ENCODE measurements around the gene KIF13A. TPM values are rescaled to one million over a fixed set of nuclear protein-coding genes. Genes with fewer than 3 reads are reported as not detected.

The KIF13A gene
- total and polyA plus RNA-seq, 3 donors from 2014 or later, result 20.8 to 28.7 (median 27.7) TPM

DNA sequence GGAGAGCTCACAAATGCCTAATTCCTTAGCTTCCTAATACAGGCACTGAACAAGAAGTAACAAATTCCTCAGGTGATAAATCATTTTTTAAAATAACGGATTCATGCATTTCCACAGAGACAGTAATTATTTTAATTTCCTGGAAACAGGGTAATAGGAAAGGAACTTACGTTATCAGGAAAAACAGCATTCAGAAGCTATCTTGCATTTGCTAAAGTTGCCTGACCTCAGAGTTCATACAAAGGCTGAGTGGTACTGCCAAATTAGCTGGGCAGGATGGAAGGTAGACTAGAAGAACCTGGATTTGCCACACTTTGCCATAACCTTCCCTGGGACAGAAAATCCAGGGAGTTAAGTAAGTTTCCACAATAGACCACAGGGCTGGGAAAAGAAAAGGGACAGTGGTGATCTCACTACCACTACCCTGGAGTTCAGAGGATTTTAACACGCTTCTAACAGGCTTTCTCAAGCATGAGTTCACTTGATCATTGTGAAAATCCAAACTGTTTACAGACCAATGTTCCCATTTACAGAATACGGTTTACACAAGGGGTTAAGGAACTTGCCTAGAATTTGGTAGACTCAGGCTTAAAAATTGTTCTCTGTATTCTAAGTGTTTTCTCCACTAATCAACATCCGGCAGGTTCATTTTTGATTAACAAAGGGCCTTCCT, 57.0 kb downstream of the KIF13A start:
- Histone ChIP-seq H3K4me1 (peaks cover 27% of the 10 kb centered on the region), H3K36me3 (ENCODE audit: low read depth, missing control alignments) (no peaks in the 10 kb centered on the region), H3K9me3 (no peaks in the 10 kb centered on the region), H3K27ac (no peak overlapping the region), H3K4me3 (no peak overlapping the region), H3K27me3 (no peaks in the 10 kb centered on the region)
- intact Hi-C loops (cut with DNase I; ENCODE audit: low total_unique reads), result no loop called here
- 71 to 74% methylated on average over 5 of the region's 5 CpGs for WGBS, 2 donors
- DNase-seq, result no peak
- TF ChIP-seq POLR2A (IDR thresholded peaks at IDR 0.05), result no peak
- TF ChIP-seq, protein P1, sequence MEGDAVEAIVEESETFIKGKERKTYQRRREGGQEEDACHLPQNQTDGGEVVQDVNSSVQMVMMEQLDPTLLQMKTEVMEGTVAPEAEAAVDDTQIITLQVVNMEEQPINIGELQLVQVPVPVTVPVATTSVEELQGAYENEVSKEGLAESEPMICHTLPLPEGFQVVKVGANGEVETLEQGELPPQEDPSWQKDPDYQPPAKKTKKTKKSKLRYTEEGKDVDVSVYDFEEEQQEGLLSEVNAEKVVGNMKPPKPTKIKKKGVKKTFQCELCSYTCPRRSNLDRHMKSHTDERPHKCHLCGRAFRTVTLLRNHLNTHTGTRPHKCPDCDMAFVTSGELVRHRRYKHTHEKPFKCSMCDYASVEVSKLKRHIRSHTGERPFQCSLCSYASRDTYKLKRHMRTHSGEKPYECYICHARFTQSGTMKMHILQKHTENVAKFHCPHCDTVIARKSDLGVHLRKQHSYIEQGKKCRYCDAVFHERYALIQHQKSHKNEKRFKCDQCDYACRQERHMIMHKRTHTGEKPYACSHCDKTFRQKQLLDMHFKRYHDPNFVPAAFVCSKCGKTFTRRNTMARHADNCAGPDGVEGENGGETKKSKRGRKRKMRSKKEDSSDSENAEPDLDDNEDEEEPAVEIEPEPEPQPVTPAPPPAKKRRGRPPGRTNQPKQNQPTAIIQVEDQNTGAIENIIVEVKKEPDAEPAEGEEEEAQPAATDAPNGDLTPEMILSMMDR (IDR thresholded peaks at IDR 0.05), result no peak

DNA sequence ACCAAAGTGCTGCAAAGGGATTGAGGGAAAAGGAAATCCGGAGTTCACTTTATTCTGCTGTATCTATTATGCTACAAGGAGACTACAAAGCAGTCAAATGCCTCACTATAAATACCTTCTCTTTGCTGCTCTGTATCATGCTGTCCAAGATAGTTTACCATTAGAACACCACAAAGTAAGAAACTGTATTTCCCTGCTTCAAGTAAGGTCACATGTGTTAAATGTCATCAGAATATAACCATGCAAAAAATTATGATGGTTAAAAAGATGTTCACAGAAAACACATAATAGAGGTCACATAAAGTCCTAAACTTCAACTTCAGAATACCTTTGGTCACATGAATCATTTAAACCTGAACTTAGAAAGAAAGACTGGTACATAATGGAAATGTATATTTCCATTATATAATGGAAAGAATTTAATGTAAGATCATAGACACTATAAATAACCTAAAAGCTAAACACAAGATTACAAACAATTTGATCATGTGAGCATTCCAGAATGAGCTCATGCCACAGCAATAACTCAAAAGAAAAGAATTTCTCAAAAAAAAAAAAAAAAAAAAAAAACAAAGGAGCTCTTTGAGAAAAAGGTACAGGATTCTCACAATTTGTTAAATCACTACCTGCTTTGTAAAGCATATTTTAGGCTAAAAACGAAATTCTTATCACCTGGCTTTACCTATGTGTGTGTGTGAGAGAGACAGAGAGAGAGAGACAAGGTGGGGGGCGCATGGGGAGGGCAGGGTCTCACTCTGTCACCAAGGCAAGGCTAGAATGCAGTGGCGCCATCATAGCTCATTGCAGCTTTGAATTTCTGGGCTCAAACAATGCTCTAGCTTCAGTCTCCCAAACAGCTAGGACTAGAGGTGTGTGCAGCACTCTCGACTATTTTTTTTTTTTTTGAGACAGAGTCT, 58.7 kb downstream of the KIF13A start:
- Histone ChIP-seq H3K9me3 (no peaks in the 10 kb centered on the region), H3K27me3 (no peaks in the 10 kb centered on the region), H3K36me3 (ENCODE audit: low read depth, missing control alignments) (no peaks in the 10 kb centered on the region), H3K4me1 (peaks cover 21% of the 10 kb centered on the region), H3K4me3 (no peak overlapping the region), H3K27ac (no peak overlapping the region)
- DNase-seq, result no peak
- TF ChIP-seq, protein P1 (IDR thresholded peaks at IDR 0.05), result no peak
- TF ChIP-seq POLR2A (IDR thresholded peaks at IDR 0.05), result no peak
- intact Hi-C loops (cut with DNase I; ENCODE audit: low total_unique reads), result no loop called here
- 86 to 88% methylated on average over 5 of the region's 5 CpGs for WGBS, 2 donors

DNA sequence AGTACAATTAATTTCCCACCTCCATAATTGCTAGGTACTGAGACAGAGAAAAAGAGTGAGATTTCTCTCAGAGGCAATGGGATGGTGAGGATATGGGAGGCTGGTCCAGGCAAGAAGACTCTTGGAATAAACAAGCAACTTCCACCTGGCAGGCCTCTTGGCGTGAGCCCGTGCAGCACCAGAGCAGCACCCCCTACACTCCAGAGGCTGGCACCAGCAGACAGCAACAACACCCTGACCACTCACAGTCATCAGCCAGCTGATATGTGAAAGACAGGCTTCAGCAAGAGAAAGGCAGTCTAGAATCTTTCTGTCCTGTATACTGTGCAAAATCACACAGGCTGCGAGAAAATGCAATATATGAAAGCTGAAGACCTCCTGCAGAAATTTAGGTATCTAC, 59.7 kb downstream of the KIF13A start:
- DNase-seq, result no peak
- peaks cover 17% of the 10 kb centered on the region for H3K4me1 ChIP-seq
- TF ChIP-seq, protein P1 (IDR thresholded peaks at IDR 0.05), result no peak
- no peak for TF ChIP-seq POLR2A (IDR thresholded peaks at IDR 0.05)

DNA sequence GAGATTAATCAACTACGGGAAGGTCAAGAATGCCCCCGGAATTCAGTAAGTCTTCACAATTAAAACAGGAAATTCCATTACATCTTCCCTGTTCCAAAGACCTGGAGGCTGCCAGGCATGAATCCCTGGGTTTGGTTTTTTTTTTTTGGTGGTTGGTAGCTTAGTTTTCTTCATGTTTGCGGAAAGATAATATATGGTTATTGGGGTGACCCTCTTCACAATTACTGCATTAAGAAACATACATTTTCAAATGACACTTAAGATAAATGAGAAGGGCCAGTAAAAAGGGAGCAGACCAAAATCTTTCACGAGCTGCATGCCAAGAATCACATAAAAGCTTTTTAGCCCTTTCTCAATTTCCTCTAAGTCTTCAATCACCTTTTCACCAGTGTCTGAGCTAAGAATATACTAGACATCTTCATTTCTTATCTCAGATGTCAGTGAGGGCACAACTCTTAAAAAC, 64.0 kb downstream of the KIF13A start:
- H3K9me3 ChIP-seq, result no peaks in the 10 kb centered on the region
- no peaks in the 10 kb centered on the region for H3K36me3 ChIP-seq (ENCODE audit: low read depth, missing control alignments)
- no peak for DNase-seq
- intact Hi-C loops (cut with DNase I; ENCODE audit: low total_unique reads), result no loop called here
- H3K4me1 ChIP-seq, result no peaks in the 10 kb centered on the region
- H3K27ac ChIP-seq, result no peak overlapping the region
- H3K27me3 ChIP-seq, result no peaks in the 10 kb centered on the region
- WGBS, 2 donors, result 50 to 67% methylated on average over 4 of the region's 4 CpGs
- no peak overlapping the region for H3K4me3 ChIP-seq
- TF ChIP-seq, protein P1 (IDR thresholded peaks at IDR 0.05), result no peak
- no peak for TF ChIP-seq POLR2A (IDR thresholded peaks at IDR 0.05)

More for the DNA sequence above, 59.7 kb downstream of the KIF13A start:
- H3K9me3 ChIP-seq, result no peaks in the 10 kb centered on the region
- no peaks in the 10 kb centered on the region for H3K27me3 ChIP-seq
- H3K36me3 ChIP-seq (ENCODE audit: low read depth, missing control alignments), result no peaks in the 10 kb centered on the region
- H3K4me3 ChIP-seq, result no peak overlapping the region
- H3K27ac ChIP-seq, result no peak overlapping the region
- intact Hi-C loops (cut with DNase I; ENCODE audit: low total_unique reads), result no loop called here
- WGBS, 2 donors, result 61 to 66% methylated on average over 3 of the region's 3 CpGs
